Left lobe of liver (tissue), 2 donors: Measurements from ENCODE around the gene KAZALD1. TPM values are rescaled to one million over a fixed set of nuclear protein-coding genes. Genes with fewer than 3 reads are reported as not detected.

Experiments used
- ATAC-seq: fragments of 200-7000 bp; cut with Tn5 transposase; one replicate; pipeline ENCODE4 v1.9.1; 2020; ENCODE audit warnings: mild to moderate bottlenecking, moderate library complexity
- DNase-seq: peaks from one replicate; pipeline ENCODE4 v3.0.0-alpha.2; 2020; ENCODE audit warnings: low spot score
- total RNA-seq: library from RNA; stranded (reverse); gene quantifications from one replicate; pipeline ENCODE4 v1.2.1, GENCODE V29; 2021
- donor health status: DM: no; HTN: no; CAD: no; lungs with moderate emphysema.
- donor health status: DM: no; HTN: yes; CAD: no.

Gene KAZALD1
- total RNA-seq, 1 donor from 2014 or later: 0.78 TPM

DNA sequence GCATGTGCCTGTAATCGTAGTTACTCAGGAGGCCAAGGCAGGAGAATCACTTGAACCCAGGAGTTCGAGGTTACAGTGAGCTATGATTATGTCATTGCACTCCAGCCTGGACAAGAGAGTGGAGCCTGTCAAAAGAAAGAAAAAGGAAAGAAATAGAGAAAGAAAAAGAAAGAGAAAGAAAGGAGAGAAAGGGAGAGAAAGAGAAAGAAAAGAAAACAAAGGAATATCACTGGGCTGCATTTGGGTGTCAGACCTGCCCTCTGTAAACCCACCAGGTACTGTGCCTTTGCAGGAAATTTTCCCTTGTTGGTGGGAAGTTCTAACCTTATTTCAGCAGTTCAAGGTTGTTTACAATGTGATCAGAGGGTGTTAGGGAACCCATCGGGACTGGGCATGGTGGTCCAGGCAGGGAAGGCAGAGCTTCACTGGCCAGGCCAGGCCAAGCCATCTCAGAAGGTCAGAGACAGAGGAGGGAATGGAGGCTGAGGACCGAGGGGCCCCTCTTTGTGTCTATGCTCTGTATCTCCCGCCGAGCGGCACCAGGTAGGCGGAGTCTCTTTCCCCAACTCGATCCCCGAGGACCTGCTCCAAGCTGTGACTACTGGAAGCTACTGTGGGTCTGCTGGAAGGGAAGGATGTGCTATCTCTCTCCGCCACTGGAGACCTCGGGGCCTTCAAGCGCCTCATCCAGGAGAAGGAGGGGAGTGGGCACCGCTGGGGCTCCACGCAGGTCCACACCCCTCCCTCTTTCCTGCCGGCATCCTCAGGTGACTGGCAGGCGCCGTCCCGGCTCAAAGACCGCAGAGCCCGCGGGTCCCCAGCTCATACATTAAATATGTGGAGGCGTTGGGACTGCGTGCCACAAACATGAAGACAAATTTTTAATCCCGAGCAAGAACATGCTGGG lies 15.2 kb upstream of the KAZALD1 start:
- no peak for DNase-seq
- ATAC-seq: no peak

- ATAC-seq (no peak), DNase-seq (no peak)
Measured at GRCh38 chr10:101047268-101047667, 14.5 kb upstream of the KAZALD1 start.

- DNase-seq (no peak), ATAC-seq (no peak)
Measured at GRCh38 chr10:101047961-101048892, 13.6 kb upstream of the KAZALD1 start.

- DNase-seq (peak; percentile 68), ATAC-seq (peak; percentile 96)
Measured at GRCh38 chr10:101050208-101051069, 11.3 kb upstream of the KAZALD1 start.

- DNase-seq (no peak), ATAC-seq (no peak)
Measured at GRCh38 chr10:101052285-101052684, 9.5 kb upstream of the KAZALD1 start.

DNA sequence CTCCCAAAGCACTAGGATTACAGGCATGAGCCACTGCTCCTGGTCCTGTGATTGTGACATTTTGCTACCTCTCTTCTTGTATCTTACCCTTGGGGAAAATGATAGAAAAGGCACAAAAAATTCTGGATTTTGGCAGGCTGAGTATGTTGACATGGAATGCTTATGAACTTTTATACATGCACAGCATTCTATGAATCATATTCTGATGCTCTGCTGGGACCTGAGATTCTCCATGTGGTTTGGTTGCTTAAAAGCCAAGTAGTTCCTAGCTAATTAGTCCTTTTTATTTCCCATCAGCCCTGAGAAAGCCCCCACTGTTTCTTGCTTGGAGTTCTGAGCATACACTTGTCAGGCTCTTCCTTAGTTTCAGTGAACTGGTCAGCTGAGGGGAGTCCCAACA lies 8.3 kb upstream of the KAZALD1 start:
- ATAC-seq (no peak), DNase-seq (no peak)

DNA sequence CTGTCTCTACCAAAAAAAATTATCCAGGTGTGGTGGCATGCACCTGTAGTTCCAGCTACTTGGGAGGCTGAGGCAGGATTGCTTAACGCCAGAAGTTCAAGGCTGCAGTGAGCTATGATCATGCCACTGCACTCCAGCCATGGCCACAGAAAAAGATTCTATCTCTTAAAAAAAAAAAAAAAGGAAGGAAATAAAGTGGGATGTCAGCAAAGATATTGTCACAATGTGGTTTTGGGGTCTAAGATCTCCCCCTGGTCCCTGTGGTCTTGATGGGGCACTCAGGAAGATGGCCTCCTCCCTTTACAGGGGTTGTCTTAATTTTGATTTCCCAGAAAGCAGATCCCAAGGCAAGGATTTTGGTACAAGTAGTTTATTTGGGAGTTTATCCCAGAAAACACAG lies 7.4 kb upstream of the KAZALD1 start:
- no peak for ATAC-seq

DNA sequence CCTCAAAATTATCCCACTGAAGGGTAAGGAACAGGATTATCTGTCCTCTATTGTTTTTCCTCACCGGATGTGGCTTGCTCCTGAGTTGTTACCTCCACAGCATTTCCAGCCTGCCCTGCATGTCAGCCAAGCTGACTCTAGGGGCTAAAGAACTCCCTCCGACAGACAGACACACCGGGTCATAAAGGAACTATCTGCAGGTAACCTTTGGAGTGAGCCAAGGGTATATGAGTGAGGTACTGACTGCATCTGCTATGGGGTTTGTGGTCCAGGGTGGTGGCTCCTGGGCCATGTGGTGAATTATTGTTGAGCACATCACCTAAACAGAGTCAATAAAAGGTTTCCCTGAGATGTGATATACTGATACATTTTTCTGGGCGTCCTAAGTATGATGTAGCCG lies 6.9 kb upstream of the KAZALD1 start:
- DNase-seq: no peak
- no peak for ATAC-seq

More for the DNA sequence above, 7.4 kb upstream of the KAZALD1 start:
- DNase-seq: no peak

GRCh38 chr10:101055411-101055810 lies 6.4 kb upstream of the KAZALD1 start:
- ATAC-seq: no peak
- DNase-seq: no peak

- ATAC-seq (no peak), DNase-seq (no peak)
Measured at GRCh38 chr10:101056365-101057151, 5.2 kb upstream of the KAZALD1 start.

GRCh38 chr10:101060036-101060950 lies 1.5 kb upstream of the KAZALD1 start:
- DNase-seq: peak; percentile 92
- peak; percentile 73 for ATAC-seq

- DNase-seq (peak; percentile 96), ATAC-seq (peak; percentile 89)
Measured at GRCh38 chr10:101060951-101061623, 702 bp upstream of the KAZALD1 start.

- ATAC-seq (peak; percentile 50), DNase-seq (peak; percentile 76)
Measured at GRCh38 chr10:101062232-101063049, 652 bp downstream of the KAZALD1 start.

- ATAC-seq (no peak), DNase-seq (no peak)
Measured at GRCh38 chr10:101063050-101063525, 1.3 kb downstream of the KAZALD1 start.

- ATAC-seq (no peak), DNase-seq (no peak)
Measured at GRCh38 chr10:101063548-101064414, 2.0 kb downstream of the KAZALD1 start.

- DNase-seq (no peak), ATAC-seq (no peak)
Measured at GRCh38 chr10:101064415-101065030, 2.7 kb downstream of the KAZALD1 start.
